Measurements from ENCODE around the gene WDCP.
A peak's percentile ranks its signal among the peaks of the same experiment; 100 is the strongest.
"Not testable (repeated sequence)": the region's sequence is repeated elsewhere in the genome, so short reads cannot be mapped to it uniquely, and the experiment has no call there.

The WDCP gene

GRCh38 chr2:24058564-24059271 is 11.5 kb upstream of the WDCP start:
- DNase-seq (ENCODE audit: low read depth): no peak

GRCh38 chr2:24055750-24056149 is 8.6 kb upstream of the WDCP start:
- DNase-seq (ENCODE audit: low read depth): no peak

- no peak for DNase-seq (ENCODE audit: low read depth)
These were observed 7.3 kb upstream of the WDCP start for GRCh38 chr2:24054366-24055010.

- DNase-seq (ENCODE audit: low read depth): no peak
These were observed 5.8 kb upstream of the WDCP start for GRCh38 chr2:24052951-24053350.

- no peak for DNase-seq (ENCODE audit: low read depth)
These were observed 4.6 kb upstream of the WDCP start for GRCh38 chr2:24051833-24052232.

GRCh38 chr2:24050041-24050979 is 3.1 kb upstream of the WDCP start:
- peak; percentile 32 for DNase-seq (ENCODE audit: low read depth)

GRCh38 chr2:24049485-24050021 is 2.4 kb upstream of the WDCP start, which contains the start of gene FKBP1B:
Gene FKBP1B (plus strand): TSS chr2:24049741. CDS start chr2:24049850, 109 bp downstream.
- peak; percentile 69 for DNase-seq (ENCODE audit: low read depth)

GRCh38 chr2:24048769-24049484 is 1.7 kb upstream of the WDCP start:
- peak; percentile 26 for DNase-seq (ENCODE audit: low read depth)

GRCh38 chr2:24047703-24048033 is 477 bp upstream of the WDCP start:
- DNase-seq (ENCODE audit: low read depth): no peak

GRCh38 chr2:24046599-24046929 is 627 bp downstream of the WDCP start:
- DNase-seq (ENCODE audit: low read depth): peak; percentile 15

- no peak for DNase-seq (ENCODE audit: low read depth)
These were observed 1.4 kb downstream of the WDCP start for GRCh38 chr2:24045511-24046508.

- not testable (repeated sequence) for DNase-seq (ENCODE audit: low read depth)
These were observed 4.1 kb downstream of the WDCP start for GRCh38 chr2:24043133-24043532.

- DNase-seq (ENCODE audit: low read depth): peak; percentile 31
These were observed 6.7 kb downstream of the WDCP start for GRCh38 chr2:24040511-24040910.

- DNase-seq (ENCODE audit: low read depth): no peak
These were observed 8.2 kb downstream of the WDCP start for GRCh38 chr2:24038786-24039499.

GRCh38 chr2:24026233-24026632 is 21.0 kb downstream of the WDCP start:
- no peak for DNase-seq (ENCODE audit: low read depth)

- no peak for DNase-seq (ENCODE audit: low read depth)
These were observed 22.1 kb downstream of the WDCP start for GRCh38 chr2:24024996-24025663.

GRCh38 chr2:24024018-24024417 is 23.2 kb downstream of the WDCP start:
- DNase-seq (ENCODE audit: low read depth): peak; percentile 61

GRCh38 chr2:24022975-24023575 is 24.1 kb downstream of the WDCP start:
- DNase-seq (ENCODE audit: low read depth): no peak
